ENCODE measurements around the gene TXNIP. TPM values are rescaled to one million over a fixed set of nuclear protein-coding genes. Genes with fewer than 3 reads are reported as not detected.

TXNIP gene
- total and polyA plus RNA-seq, 2 experiments from 2014 or later = 75.3 to 160 TPM

DNA sequence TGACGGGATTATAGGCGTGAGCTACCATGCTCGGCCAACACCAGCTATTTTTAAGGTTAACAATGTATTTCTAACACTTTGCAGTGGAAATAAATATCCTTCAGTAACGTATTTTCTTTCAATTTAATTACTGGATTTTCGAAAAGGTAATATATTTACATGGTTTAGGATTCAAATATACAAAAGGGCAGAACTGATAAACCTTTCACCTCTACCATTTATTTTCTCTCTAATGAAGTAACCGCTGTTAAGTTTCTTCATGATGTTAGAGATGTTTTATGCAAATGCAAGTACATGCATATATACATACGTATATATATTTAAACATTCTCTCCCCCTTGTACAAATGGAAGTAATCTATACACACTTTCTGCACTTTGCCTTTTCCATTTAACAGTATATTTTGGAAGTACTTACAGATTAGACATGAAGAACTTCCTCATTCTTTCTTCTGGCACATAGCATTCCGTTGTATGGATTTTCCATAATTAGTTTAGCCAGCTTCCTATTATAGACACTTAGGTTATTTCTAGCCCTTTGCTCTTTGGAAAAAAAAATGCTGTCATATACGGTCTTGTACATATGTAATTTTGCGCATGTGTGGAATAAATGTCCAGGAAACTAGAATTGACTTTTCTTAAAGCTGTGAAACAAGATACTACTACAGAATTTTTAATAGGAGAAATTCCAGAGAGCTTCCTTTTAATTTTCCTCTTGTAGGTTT lies 40.0 kb upstream of the TXNIP start:
- no peaks in the 10 kb centered on the region for H3K36me3 ChIP-seq (replicated peaks; ENCODE audit: insufficient read depth, low read depth)
- no peaks in the 10 kb centered on the region for H3K9me3 ChIP-seq (ENCODE audit: low read depth)
- DNase-seq (ENCODE audit: low spot score) = no peak
- H4K20me1 ChIP-seq (ENCODE audit: insufficient read depth, poor library complexity, severe bottlenecking) = no peaks in the 10 kb centered on the region
- no peaks in the 10 kb centered on the region for H3K9me2 ChIP-seq (replicated peaks; ENCODE audit: insufficient read depth)
- H3K4me1 ChIP-seq (ENCODE audit: insufficient read depth) = no peaks in the 10 kb centered on the region
- no peaks in the 10 kb centered on the region for H3K79me2 ChIP-seq
- peak overlapping the region; percentile 14 for H3K4me3 ChIP-seq
- H3K4me2 ChIP-seq = peak overlapping the region; percentile 81
- no peak for TF ChIP-seq EZH2 (IDR thresholded peaks at IDR 0.05; ENCODE audit: borderline replicate concordance)
- WGBS (ENCODE audit: low lambda C conversion rate, missing lambda C conversion rate) = 21% methylated on average over 10 of the region's 10 CpGs
- peak overlapping the region; percentile 57 for H3K27ac ChIP-seq
- H3K27me3 ChIP-seq = no peaks in the 10 kb centered on the region
- H2AFZ ChIP-seq = peak overlapping the region; percentile 24

DNA sequence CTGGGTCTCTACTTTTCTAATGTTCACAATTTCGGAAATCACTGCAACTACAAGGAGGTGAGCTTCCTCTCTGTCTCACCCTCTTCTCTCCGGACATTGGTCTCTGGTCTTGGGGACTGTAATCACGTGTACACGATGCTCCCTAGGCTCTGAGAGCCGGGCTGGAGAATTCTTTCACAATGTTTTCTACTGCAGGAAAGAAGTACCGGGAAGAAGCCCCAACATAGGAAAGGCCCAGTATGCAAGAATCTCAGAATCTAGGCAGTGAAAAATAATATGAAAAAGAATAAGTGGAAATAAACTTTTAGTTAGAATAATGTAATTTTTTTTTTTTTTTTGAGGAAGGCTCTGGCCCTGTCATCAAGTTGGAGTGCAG lies 38.7 kb upstream of the TXNIP start:
- H3K9me3 ChIP-seq (ENCODE audit: low read depth) = no peaks in the 10 kb centered on the region
- H2AFZ ChIP-seq = peak overlapping the region; percentile 28
- no peaks in the 10 kb centered on the region for H3K36me3 ChIP-seq (replicated peaks; ENCODE audit: insufficient read depth, low read depth)
- no peaks in the 10 kb centered on the region for H3K27me3 ChIP-seq
- DNase-seq (ENCODE audit: low spot score) = no peak
- H3K4me3 ChIP-seq = peak overlapping the region; percentile 2
- H4K20me1 ChIP-seq (ENCODE audit: insufficient read depth, poor library complexity, severe bottlenecking) = no peaks in the 10 kb centered on the region
- peak overlapping the region; percentile 38 for H3K27ac ChIP-seq
- H3K4me2 ChIP-seq = peak overlapping the region; percentile 69
- H3K79me2 ChIP-seq = no peaks in the 10 kb centered on the region
- H3K9me2 ChIP-seq (replicated peaks; ENCODE audit: insufficient read depth) = no peaks in the 10 kb centered on the region
- H3K4me1 ChIP-seq (ENCODE audit: insufficient read depth) = no peaks in the 10 kb centered on the region
- 31% methylated on average over 6 of the region's 6 CpGs for WGBS (ENCODE audit: low lambda C conversion rate, missing lambda C conversion rate)
- TF ChIP-seq, protein P1, sequence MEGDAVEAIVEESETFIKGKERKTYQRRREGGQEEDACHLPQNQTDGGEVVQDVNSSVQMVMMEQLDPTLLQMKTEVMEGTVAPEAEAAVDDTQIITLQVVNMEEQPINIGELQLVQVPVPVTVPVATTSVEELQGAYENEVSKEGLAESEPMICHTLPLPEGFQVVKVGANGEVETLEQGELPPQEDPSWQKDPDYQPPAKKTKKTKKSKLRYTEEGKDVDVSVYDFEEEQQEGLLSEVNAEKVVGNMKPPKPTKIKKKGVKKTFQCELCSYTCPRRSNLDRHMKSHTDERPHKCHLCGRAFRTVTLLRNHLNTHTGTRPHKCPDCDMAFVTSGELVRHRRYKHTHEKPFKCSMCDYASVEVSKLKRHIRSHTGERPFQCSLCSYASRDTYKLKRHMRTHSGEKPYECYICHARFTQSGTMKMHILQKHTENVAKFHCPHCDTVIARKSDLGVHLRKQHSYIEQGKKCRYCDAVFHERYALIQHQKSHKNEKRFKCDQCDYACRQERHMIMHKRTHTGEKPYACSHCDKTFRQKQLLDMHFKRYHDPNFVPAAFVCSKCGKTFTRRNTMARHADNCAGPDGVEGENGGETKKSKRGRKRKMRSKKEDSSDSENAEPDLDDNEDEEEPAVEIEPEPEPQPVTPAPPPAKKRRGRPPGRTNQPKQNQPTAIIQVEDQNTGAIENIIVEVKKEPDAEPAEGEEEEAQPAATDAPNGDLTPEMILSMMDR (IDR thresholded peaks at IDR 0.05; ENCODE audit: poor library complexity) = no peak
- TF ChIP-seq EZH2 (IDR thresholded peaks at IDR 0.05; ENCODE audit: borderline replicate concordance) = no peak
- no peak for TF ChIP-seq EZH2phosphoT487 (IDR thresholded peaks at IDR 0.05; ENCODE audit: low read depth, severe bottlenecking, unreplicated experiment)

DNA sequence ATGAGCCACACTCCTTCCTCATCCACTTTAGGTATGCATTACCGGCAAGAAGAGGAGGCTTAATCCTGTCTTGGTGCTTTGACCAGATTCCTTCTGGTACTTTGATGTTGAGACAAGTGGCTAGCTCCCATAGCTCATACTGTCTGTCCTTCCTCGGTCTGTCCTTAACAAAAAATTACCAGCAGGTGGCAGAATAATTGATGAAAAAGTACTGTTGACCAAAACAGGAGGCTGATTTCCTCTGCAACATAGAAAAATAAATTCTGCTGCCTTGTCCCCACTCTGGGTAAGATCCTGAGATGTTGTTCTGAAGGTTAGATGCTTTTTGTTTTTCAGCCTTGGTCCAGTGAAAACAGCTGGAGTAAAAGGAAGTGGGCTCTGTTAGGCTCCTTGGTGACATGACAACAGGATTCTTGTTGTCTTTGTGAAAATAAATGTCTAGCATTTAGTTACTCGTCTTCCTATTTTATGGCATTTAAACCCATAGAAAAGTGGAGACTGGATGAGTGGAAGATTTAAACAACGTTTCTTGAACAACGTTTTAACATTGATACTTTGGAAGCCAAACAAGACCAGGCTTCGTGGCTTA lies 36.3 kb upstream of the TXNIP start:
- Histone ChIP-seq H3K4me1 (ENCODE audit: insufficient read depth) (no peaks in the 10 kb centered on the region), H4K20me1 (ENCODE audit: insufficient read depth, poor library complexity, severe bottlenecking) (no peaks in the 10 kb centered on the region), H3K27ac (no peak overlapping the region), H3K79me2 (no peaks in the 10 kb centered on the region), H3K27me3 (no peaks in the 10 kb centered on the region), H3K36me3 (replicated peaks; ENCODE audit: insufficient read depth, low read depth) (no peaks in the 10 kb centered on the region), H2AFZ (no peak overlapping the region), H3K9me2 (replicated peaks; ENCODE audit: insufficient read depth) (no peaks in the 10 kb centered on the region), H3K4me3 (no peak overlapping the region), H3K9me3 (ENCODE audit: low read depth) (no peaks in the 10 kb centered on the region), H3K4me2 (no peak overlapping the region)
- TF ChIP-seq, protein P1 (IDR thresholded peaks at IDR 0.05; ENCODE audit: poor library complexity) = peak; percentile 57
- TF ChIP-seq EZH2 (IDR thresholded peaks at IDR 0.05; ENCODE audit: borderline replicate concordance) = no peak
- 57% methylated on average over 6 of the region's 6 CpGs for WGBS (ENCODE audit: low lambda C conversion rate, missing lambda C conversion rate)
- peak; percentile 58 for DNase-seq (ENCODE audit: low spot score)

DNA sequence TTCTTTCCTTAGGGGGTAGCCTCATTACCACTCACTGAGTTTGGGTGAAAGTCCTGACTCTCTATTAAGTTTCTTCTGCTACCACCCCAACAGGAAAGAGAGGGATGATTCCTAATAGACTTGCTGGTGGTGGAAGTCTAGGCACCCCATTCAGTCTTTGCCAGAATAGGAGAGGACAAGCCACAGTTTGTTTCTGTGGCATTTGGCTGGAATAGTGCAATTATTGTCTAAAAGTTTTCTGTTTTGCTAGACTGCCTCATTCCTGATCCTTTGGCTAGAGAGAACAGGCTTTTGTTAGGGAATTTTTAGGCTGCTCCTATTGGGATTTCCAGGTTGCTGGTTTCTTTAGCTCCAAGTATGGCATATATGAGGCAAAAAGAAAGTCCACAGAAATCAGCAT lies 35.1 kb upstream of the TXNIP start:
- TF ChIP-seq, protein P1 (IDR thresholded peaks at IDR 0.05; ENCODE audit: poor library complexity) = no peak
- TF ChIP-seq EZH2 (IDR thresholded peaks at IDR 0.05; ENCODE audit: borderline replicate concordance) = no peak
- TF ChIP-seq EZH2phosphoT487 (IDR thresholded peaks at IDR 0.05; ENCODE audit: low read depth, severe bottlenecking, unreplicated experiment) = no peak

More for the DNA sequence above, 35.1 kb upstream of the TXNIP start:
- Histone ChIP-seq H4K20me1 (ENCODE audit: insufficient read depth, poor library complexity, severe bottlenecking) (no peaks in the 10 kb centered on the region), H3K36me3 (replicated peaks; ENCODE audit: insufficient read depth, low read depth) (no peaks in the 10 kb centered on the region), H3K9me2 (replicated peaks; ENCODE audit: insufficient read depth) (no peaks in the 10 kb centered on the region), H3K4me1 (ENCODE audit: insufficient read depth) (no peaks in the 10 kb centered on the region), H3K27ac (no peak overlapping the region), H3K4me3 (no peak overlapping the region), H3K27me3 (no peaks in the 10 kb centered on the region), H3K4me2 (no peak overlapping the region), H3K9me3 (ENCODE audit: low read depth) (no peaks in the 10 kb centered on the region), H3K79me2 (no peaks in the 10 kb centered on the region), H2AFZ (no peak overlapping the region)
- DNase-seq (ENCODE audit: low spot score) = no peak

Measured in hepatocyte (in vitro differentiated cells).